ENCODE data around the gene POPDC3.
"Not testable (repeated sequence)": the region's sequence is repeated elsewhere in the genome, so short reads cannot be mapped to it uniquely, and the experiment has no call there.

The POPDC3 gene

GRCh38 chr6:105194591-105194990 is 14.8 kb upstream of the POPDC3 start:
- DNase-seq: no peak

GRCh38 chr6:105194106-105194505 is 14.3 kb upstream of the POPDC3 start:
- no peak for DNase-seq

GRCh38 chr6:105193647-105194046 is 13.8 kb upstream of the POPDC3 start:
- DNase-seq: peak; percentile 83

- peak; percentile 83 for DNase-seq
Measured at GRCh38 chr6:105192707-105193465, 13.1 kb upstream of the POPDC3 start.

GRCh38 chr6:105191351-105191750 is 11.5 kb upstream of the POPDC3 start:
- peak; percentile 59 for DNase-seq

- no peak for DNase-seq
Measured at GRCh38 chr6:105189026-105189820, 9.4 kb upstream of the POPDC3 start.

- no peak for DNase-seq
Measured at GRCh38 chr6:105188251-105188650, 8.4 kb upstream of the POPDC3 start.

GRCh38 chr6:105186576-105186975 is 6.8 kb upstream of the POPDC3 start:
- no peak for DNase-seq

- DNase-seq: peak; percentile 37
Measured at GRCh38 chr6:105184921-105185320, 5.1 kb upstream of the POPDC3 start.

GRCh38 chr6:105181981-105182515 is 2.2 kb upstream of the POPDC3 start:
- DNase-seq: no peak

- no peak for DNase-seq
Measured at GRCh38 chr6:105178636-105179035, 1.2 kb downstream of the POPDC3 start.

- peak; percentile 97 for DNase-seq
Measured at GRCh38 chr6:105178110-105178509, 1.7 kb downstream of the POPDC3 start.

GRCh38 chr6:105177556-105177955 is 2.3 kb downstream of the POPDC3 start:
- DNase-seq: no peak

- peak; percentile 92 for DNase-seq
Measured at GRCh38 chr6:105174512-105174911, 5.3 kb downstream of the POPDC3 start.

GRCh38 chr6:105172515-105172914 is 7.3 kb downstream of the POPDC3 start:
- DNase-seq: not testable (repeated sequence)

- peak; percentile 78 for DNase-seq
Measured at GRCh38 chr6:105170059-105170458, 9.8 kb downstream of the POPDC3 start.

GRCh38 chr6:105167914-105168313 is 11.9 kb downstream of the POPDC3 start:
- DNase-seq: no peak

- peak; percentile 79 for DNase-seq
Measured at GRCh38 chr6:105164418-105164817, 15.4 kb downstream of the POPDC3 start.

- DNase-seq: no peak
Measured at GRCh38 chr6:105163183-105163582, 16.6 kb downstream of the POPDC3 start.

GRCh38 chr6:105162377-105162776 is 17.4 kb downstream of the POPDC3 start:
- DNase-seq: no peak

GRCh38 chr6:105161421-105161820 is 18.4 kb downstream of the POPDC3 start:
- DNase-seq: no peak

- DNase-seq: no peak
Measured at GRCh38 chr6:105153676-105154075, 26.1 kb downstream of the POPDC3 start.

GRCh38 chr6:105152880-105153279 is 26.9 kb downstream of the POPDC3 start:
- DNase-seq: no peak

- no peak for DNase-seq
Measured at GRCh38 chr6:105151644-105152043, 28.2 kb downstream of the POPDC3 start.
